GM18499 (cell line): ENCODE data around the gene TXK.
A peak's percentile ranks its signal among the peaks of the same experiment; 100 is the strongest.

Source experiments
- ATAC-seq: cut with Tn5 transposase; IDR thresholded peaks from one replicate; pipeline ENCODE4 v1.9.1; 2021; ENCODE audit warnings: moderate number of reproducible peaks; ENCODE audit not compliant: insufficient read depth, unreplicated experiment

TXK gene

GRCh38 chr4:48065587-48066052, 68.4 kb downstream of the TXK start:
- ATAC-seq = peak; percentile 62

GRCh38 chr4:48064349-48064748, 69.7 kb downstream of the TXK start:
- ATAC-seq = no peak

- no peak for ATAC-seq
Observed at GRCh38 chr4:48058617-48059530, 75.2 kb downstream of the TXK start.

- ATAC-seq = no peak
Observed at GRCh38 chr4:48051078-48051477, 83.0 kb downstream of the TXK start.

GRCh38 chr4:48049483-48049882, 84.6 kb downstream of the TXK start:
- no peak for ATAC-seq

GRCh38 chr4:48047896-48048295, 86.2 kb downstream of the TXK start:
- ATAC-seq = no peak

- peak; percentile 85 for ATAC-seq
Observed at GRCh38 chr4:48047421-48047844, 86.6 kb downstream of the TXK start.

GRCh38 chr4:48046059-48046458, 88.0 kb downstream of the TXK start:
- no peak for ATAC-seq

- ATAC-seq = no peak
Observed at GRCh38 chr4:48044298-48044697, 89.8 kb downstream of the TXK start.

GRCh38 chr4:48043504-48043903, 90.5 kb downstream of the TXK start:
- ATAC-seq = no peak

- ATAC-seq = no peak
Observed at GRCh38 chr4:48042979-48043461, 91.0 kb downstream of the TXK start.

GRCh38 chr4:48041535-48042137, 92.4 kb downstream of the TXK start:
- no peak for ATAC-seq

GRCh38 chr4:48039561-48039960, 94.5 kb downstream of the TXK start:
- ATAC-seq = no peak

GRCh38 chr4:48038666-48039065, 95.4 kb downstream of the TXK start:
- ATAC-seq = no peak

- no peak for ATAC-seq
Observed at GRCh38 chr4:48037117-48037462, 97.0 kb downstream of the TXK start.

- no peak for ATAC-seq
Observed at GRCh38 chr4:48035952-48036351, 98.1 kb downstream of the TXK start.

- no peak for ATAC-seq
Observed at GRCh38 chr4:48033825-48034413, 100.1 kb downstream of the TXK start.

GRCh38 chr4:48033412-48033811, 100.6 kb downstream of the TXK start:
- no peak for ATAC-seq

GRCh38 chr4:48032721-48033120, 101.3 kb downstream of the TXK start:
- ATAC-seq = no peak

GRCh38 chr4:48031802-48032525, 102.1 kb downstream of the TXK start:
- ATAC-seq = no peak

GRCh38 chr4:48030470-48030869, 103.6 kb downstream of the TXK start:
- ATAC-seq = no peak
